ENCODE measurements around the gene PHPT1. TPM values are rescaled to one million over a fixed set of nuclear protein-coding genes. Genes with fewer than 3 reads are reported as not detected.

PHPT1 gene
- total and polyA plus RNA-seq, 8 donors = 31.5 to 168 (median 42.9) TPM

GRCh38 chr9:136805207-136805740 lies 43.9 kb upstream of the PHPT1 start:
- Histone ChIP-seq H3K27me3 (peaks cover 0 to 25% (median 11%) of the 10 kb centered on the region in 3 donors), H3K4me1 (peaks cover 37 to 52% (median 48%) of the 10 kb centered on the region in 4 donors), H3K36me3 (peaks cover 0 to 24% (median 3%) of the 10 kb centered on the region in 4 donors), H3K9me3 (no peaks in the 10 kb centered on the region), H3K4me3 (no peak overlapping the region), H3K27ac (no peak overlapping the region)
- DNase-seq = no peak
- intact Hi-C loops (cut with DNase I; ENCODE audit: low total_unique reads) = no loop called here
- WGBS, 5 donors = 82 to 93% (median 91%) methylated on average over 9 to 12 of the region's 12 CpGs
- no peak for TF ChIP-seq POLR2AphosphoS5 (IDR thresholded peaks at IDR 0.05)
- TF ChIP-seq EP300 (IDR thresholded peaks at IDR 0.05) = no peak
- TF ChIP-seq CTCF (IDR thresholded peaks at IDR 0.05) = no peak
- TF ChIP-seq POLR2A (IDR thresholded peaks at IDR 0.05) = no peak

- TF ChIP-seq POLR2A (IDR thresholded peaks at IDR 0.05) = no peak
- TF ChIP-seq POLR2AphosphoS5 (IDR thresholded peaks at IDR 0.05) = no peak
- no peak for TF ChIP-seq CTCF (IDR thresholded peaks at IDR 0.05)
- no peak for TF ChIP-seq EP300 (IDR thresholded peaks at IDR 0.05)
- DNase-seq = no peak
- peaks cover 0 to 17% (median 3%) of the 10 kb centered on the region in 3 donors for H3K27me3 ChIP-seq
- H3K27ac ChIP-seq = no peak overlapping the region
- no peaks in the 10 kb centered on the region for H3K9me3 ChIP-seq
- intact Hi-C loops (cut with DNase I; ENCODE audit: low total_unique reads) = no loop called here
- H3K4me1 ChIP-seq = peaks cover 30 to 52% (median 46%) of the 10 kb centered on the region in 4 donors
- no peak overlapping the region for H3K4me3 ChIP-seq
- WGBS, 5 donors = 89 to 99% (median 97%) methylated on average over 4 to 10 of the region's 10 CpGs
- peaks cover 0 to 24% (median 7%) of the 10 kb centered on the region in 4 donors for H3K36me3 ChIP-seq
Measured at GRCh38 chr9:136806067-136806466, 43.1 kb upstream of the PHPT1 start.

- intact Hi-C loops (cut with DNase I; ENCODE audit: low total_unique reads) = no loop called here
- WGBS, 5 donors = 47 to 65% (median 60%) methylated on average over 12 to 25 of the region's 25 CpGs
- peak overlapping the region; percentile 94 to 100 (median 98) for H3K4me3 ChIP-seq
- no peak for TF ChIP-seq POLR2AphosphoS5 (IDR thresholded peaks at IDR 0.05)
- no peak for TF ChIP-seq EP300 (IDR thresholded peaks at IDR 0.05)
- no peak for TF ChIP-seq CTCF (IDR thresholded peaks at IDR 0.05)
- TF ChIP-seq POLR2A (IDR thresholded peaks at IDR 0.05) = no peak
- DNase-seq = no peak
- H3K9me3 ChIP-seq = no peaks in the 10 kb centered on the region
- peaks cover 0 to 11% (median 0%) of the 10 kb centered on the region in 3 donors for H3K27me3 ChIP-seq
- H3K4me1 ChIP-seq = peaks cover 30 to 52% (median 45%) of the 10 kb centered on the region in 4 donors
- H3K27ac ChIP-seq = peak overlapping the region; percentile 88 to 96 (median 93)
- H3K36me3 ChIP-seq = peaks cover 0 to 24% (median 9%) of the 10 kb centered on the region in 4 donors
Measured at GRCh38 chr9:136806631-136807201, 42.5 kb upstream of the PHPT1 start.

- H3K4me3 ChIP-seq = peak within 1 kb of the TSS; percentile 94 to 100 (median 98)
- TF ChIP-seq POLR2AphosphoS5 (IDR thresholded peaks at IDR 0.05) (peak in 2 of 3 donors; percentile 67 to 74), POLR2A (IDR thresholded peaks at IDR 0.05) (no peak)
- no peaks in the 10 kb centered on the region for H3K9me3 ChIP-seq
- peaks cover 30 to 57% (median 47%) of the 10 kb centered on the region in 4 donors for H3K4me1 ChIP-seq
- peak; percentile 79 to 93 for DNase-seq
- 0 to 1% (median 1%) methylated on average over 23 to 96 of the region's 96 CpGs for WGBS, 5 donors
- peak within 1 kb of the TSS; percentile 88 to 96 (median 93) for H3K27ac ChIP-seq
- intact Hi-C loops (cut with DNase I; ENCODE audit: low total_unique reads) = no loop called here
- H3K36me3 ChIP-seq = peaks cover 0 to 26% (median 13%) of the 10 kb centered on the region in 4 donors
- peaks cover 0 to 3% (median 0%) of the 10 kb centered on the region in 3 donors for H3K27me3 ChIP-seq
Measured at GRCh38 chr9:136807281-136808074, 41.7 kb upstream of the PHPT1 start, which contains the start of gene RABL6. RABL6 (plus strand) TSS chr9:136807948; CDS start chr9:136808197, 249 bp downstream.

Measured in stomach (tissue), 9 donors.